Nephron progenitor cell (in vitro differentiated cells): ENCODE measurements around the gene ZNF76.
A peak's percentile ranks its signal among the peaks of the same experiment; 100 is the strongest.

ENCODE experiments used
- DNase-seq: peaks from one replicate; pipeline ENCODE4 v3.0.0; 2021
- H3K27ac Mint-ChIP-seq: 2 replicates; pipeline ENCODE4 v1.8.0; 2021; ENCODE audit warnings: mild to moderate bottlenecking, moderate library complexity, mixed read lengths
- H3K27me3 Mint-ChIP-seq: 2 replicates; pipeline ENCODE4 v1.8.0; 2021; ENCODE audit warnings: mild to moderate bottlenecking, low read depth, mixed read lengths; ENCODE audit not compliant: poor library complexity
- H3K36me3 Mint-ChIP-seq: 2 replicates; pipeline ENCODE4 v1.8.0; 2021; ENCODE audit warnings: low read depth, mixed read lengths
- H3K4me1 Mint-ChIP-seq: 2 replicates; pipeline ENCODE4 v1.8.0; 2021; ENCODE audit warnings: mixed read lengths
- H3K4me3 Mint-ChIP-seq: 2 replicates; pipeline ENCODE4 v1.8.0; 2021; ENCODE audit warnings: mild to moderate bottlenecking, moderate library complexity, mixed read lengths
- H3K9me3 Mint-ChIP-seq: 2 replicates; pipeline ENCODE4 v1.8.0; 2021; ENCODE audit warnings: mild to moderate bottlenecking, moderate library complexity, mixed read lengths
- TF ChIP-seq, protein P1 (sequence below): fragments of 200-600 bp; sonication (generic); IDR thresholded peaks from 2 replicates; pipeline ENCODE4 v1.5.0; 2021; ENCODE audit warnings: antibody characterized with exemption

Gene ZNF76

GRCh38 chr6:35216412-35216732 lies 43.2 kb upstream of the ZNF76 start:
- Mint-ChIP-seq H3K4me3 (peak overlapping the region; percentile 89), H3K9me3 (no peaks in the 10 kb centered on the region), H3K27me3 (peaks cover 17% of the 10 kb centered on the region), H3K4me1 (peaks cover 85% of the 10 kb centered on the region), H3K36me3 (no peaks in the 10 kb centered on the region), H3K27ac (no peak overlapping the region)
- no peak for DNase-seq
- TF ChIP-seq, protein P1, sequence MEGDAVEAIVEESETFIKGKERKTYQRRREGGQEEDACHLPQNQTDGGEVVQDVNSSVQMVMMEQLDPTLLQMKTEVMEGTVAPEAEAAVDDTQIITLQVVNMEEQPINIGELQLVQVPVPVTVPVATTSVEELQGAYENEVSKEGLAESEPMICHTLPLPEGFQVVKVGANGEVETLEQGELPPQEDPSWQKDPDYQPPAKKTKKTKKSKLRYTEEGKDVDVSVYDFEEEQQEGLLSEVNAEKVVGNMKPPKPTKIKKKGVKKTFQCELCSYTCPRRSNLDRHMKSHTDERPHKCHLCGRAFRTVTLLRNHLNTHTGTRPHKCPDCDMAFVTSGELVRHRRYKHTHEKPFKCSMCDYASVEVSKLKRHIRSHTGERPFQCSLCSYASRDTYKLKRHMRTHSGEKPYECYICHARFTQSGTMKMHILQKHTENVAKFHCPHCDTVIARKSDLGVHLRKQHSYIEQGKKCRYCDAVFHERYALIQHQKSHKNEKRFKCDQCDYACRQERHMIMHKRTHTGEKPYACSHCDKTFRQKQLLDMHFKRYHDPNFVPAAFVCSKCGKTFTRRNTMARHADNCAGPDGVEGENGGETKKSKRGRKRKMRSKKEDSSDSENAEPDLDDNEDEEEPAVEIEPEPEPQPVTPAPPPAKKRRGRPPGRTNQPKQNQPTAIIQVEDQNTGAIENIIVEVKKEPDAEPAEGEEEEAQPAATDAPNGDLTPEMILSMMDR = no peak

DNA sequence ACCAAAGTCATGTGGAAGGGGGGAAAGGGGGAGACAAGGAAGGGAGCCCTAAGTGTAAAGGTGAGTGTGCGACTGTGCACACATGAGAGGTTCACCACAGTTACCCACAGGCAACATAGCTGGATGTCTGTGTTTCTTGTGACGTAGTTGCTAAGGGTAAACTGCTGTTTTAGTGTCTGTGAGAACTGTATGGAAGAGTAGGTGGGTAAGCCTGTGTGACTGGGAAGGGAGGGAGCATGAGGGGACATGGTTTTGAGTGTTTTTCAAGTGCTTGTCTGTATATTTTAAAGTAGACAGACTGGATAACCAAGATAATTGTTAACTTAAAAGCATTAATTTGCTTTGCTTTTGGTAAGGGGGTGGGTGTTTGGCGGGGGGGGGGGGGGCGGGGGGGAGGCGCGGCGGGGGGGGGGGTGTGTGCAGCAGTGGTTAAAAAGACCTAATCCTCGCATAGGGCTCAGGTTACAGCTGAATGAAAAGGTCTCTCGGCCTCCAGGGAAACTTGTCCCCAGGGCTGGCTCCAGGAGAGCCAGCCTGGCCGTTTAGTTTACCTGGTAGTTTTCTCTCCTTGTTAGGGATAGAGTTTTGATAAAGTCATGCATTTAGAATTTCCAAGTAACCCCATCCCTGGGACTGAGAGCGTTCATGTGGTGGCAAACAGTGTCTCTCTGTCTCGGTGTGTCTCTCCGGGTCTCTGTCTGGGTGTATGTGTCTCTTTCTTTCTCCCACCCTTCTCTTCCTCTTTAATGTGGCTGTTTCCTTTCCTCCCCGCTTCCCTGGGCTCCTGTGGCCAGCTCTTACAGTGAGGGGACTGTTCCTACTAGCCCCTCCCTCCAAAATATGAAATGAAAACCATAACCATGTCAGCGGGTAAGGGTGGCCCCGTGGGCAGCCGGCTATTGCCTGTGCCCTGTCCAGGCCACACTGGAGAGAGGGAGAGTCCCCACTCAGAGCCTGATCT lies 42.4 kb upstream of the ZNF76 start:
- H3K27me3 Mint-ChIP-seq = peaks cover 10% of the 10 kb centered on the region
- H3K4me1 Mint-ChIP-seq = peaks cover 77% of the 10 kb centered on the region
- H3K27ac Mint-ChIP-seq = peak overlapping the region; percentile 88
- peak; percentile 22 for DNase-seq
- H3K4me3 Mint-ChIP-seq = peak overlapping the region; percentile 89
- H3K36me3 Mint-ChIP-seq = peaks cover 5% of the 10 kb centered on the region
- no peaks in the 10 kb centered on the region for H3K9me3 Mint-ChIP-seq
- TF ChIP-seq, protein P1 = no peak

DNA sequence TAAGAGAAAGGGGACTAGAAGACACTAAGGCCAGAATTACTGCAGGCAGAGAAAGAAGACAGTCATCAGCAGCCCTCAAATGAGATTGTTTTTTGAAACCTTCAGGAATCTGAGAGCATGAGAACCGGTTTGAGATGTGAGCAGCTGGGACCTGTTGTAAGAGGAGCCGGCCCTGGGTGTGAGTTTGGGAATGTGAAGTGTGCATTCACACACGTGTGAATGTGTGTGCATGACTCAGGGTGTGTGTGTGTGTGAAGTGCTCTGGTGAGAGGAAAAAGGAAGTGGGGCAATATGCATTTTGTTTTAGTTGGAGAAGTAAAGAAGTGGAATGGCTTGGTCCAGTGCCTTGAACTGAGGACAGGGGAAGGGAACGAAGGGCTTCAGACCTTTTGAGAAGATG lies 41.5 kb upstream of the ZNF76 start:
- Mint-ChIP-seq H3K9me3 (no peaks in the 10 kb centered on the region), H3K27ac (peak overlapping the region; percentile 55), H3K36me3 (peaks cover 5% of the 10 kb centered on the region), H3K27me3 (peaks cover 4% of the 10 kb centered on the region), H3K4me3 (peak overlapping the region; percentile 78), H3K4me1 (peaks cover 68% of the 10 kb centered on the region)
- no peak for DNase-seq
- TF ChIP-seq, protein P1 = no peak

DNA sequence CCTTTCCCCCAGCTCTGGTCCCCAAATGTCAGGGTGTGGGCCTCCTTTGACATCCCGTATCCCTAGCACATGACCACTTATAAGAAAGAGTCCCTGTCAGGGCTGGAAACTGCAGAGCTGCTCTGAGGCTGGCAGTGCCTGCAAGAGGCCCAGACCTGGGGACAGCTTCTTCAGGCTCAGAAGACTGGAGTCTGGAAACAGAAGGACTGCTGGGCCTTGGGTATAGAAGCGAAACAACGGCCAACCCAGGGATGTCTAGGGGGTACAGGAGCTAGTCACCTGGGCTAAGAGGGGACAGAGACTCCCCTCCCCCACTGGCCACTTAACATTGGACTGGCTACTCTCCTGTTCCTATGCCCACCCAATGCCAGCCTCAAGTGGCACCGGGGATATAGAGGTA lies 41.1 kb upstream of the ZNF76 start:
- Mint-ChIP-seq H3K9me3 (no peaks in the 10 kb centered on the region), H3K27ac (no peak overlapping the region), H3K4me3 (no peak overlapping the region), H3K4me1 (peaks cover 64% of the 10 kb centered on the region), H3K27me3 (peaks cover 4% of the 10 kb centered on the region), H3K36me3 (peaks cover 6% of the 10 kb centered on the region)
- no peak for DNase-seq
- TF ChIP-seq, protein P1 = no peak

- Mint-ChIP-seq H3K27me3 (peaks cover 4% of the 10 kb centered on the region), H3K36me3 (peaks cover 13% of the 10 kb centered on the region), H3K27ac (no peak overlapping the region), H3K4me1 (peaks cover 63% of the 10 kb centered on the region), H3K9me3 (no peaks in the 10 kb centered on the region), H3K4me3 (no peak overlapping the region)
- no peak for DNase-seq
- TF ChIP-seq, protein P1 = no peak
Measured at GRCh38 chr6:35219683-35220326, 39.7 kb upstream of the ZNF76 start.
